GM12864 (cell line): ENCODE data around the gene MVB12B.
A peak's percentile ranks its signal among the peaks of the same experiment; 100 is the strongest.

ENCODE experiments used
- DNase-seq: peaks from one replicate; pipeline ENCODE4 v3.0.0-alpha.2; 2011; ENCODE audit warnings: low read depth
- H3K4me3 ChIP-seq: 2 replicates; pipeline ENCODE4 v1.5.1; 2011; ENCODE audit warnings: mild to moderate bottlenecking, low read depth, low read length, control low read depth
- TF ChIP-seq, protein P1 (sequence below): IDR thresholded peaks from 2 replicates; pipeline ENCODE4 v1.5.1; 2011; ENCODE audit warnings: low read depth, mild to moderate bottlenecking, moderate library complexity, low read length, control low read depth, inconsistent platforms; ENCODE audit errors: missing control alignments

Gene MVB12B

DNA sequence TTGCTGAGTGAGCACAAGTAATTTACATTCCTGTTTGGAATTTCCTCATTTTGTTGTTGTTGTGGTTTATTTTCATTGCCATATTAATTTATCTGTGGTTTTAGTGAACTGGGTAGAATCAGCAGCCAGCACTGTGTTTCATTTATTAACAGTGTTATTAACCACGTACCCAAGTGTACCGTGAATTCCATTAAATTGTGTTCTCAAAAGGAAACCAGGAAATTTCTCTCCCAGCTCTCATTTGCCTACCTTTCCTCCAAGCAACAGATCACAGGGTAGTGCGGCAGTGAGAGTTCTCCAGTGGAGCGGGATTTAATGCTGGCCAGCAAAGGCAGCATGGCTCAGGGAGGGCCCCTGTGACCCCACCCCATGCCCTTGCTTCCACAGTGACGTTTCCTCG is 54.6 kb downstream of the MVB12B start:
- DNase-seq: no peak
- TF ChIP-seq, protein P1, sequence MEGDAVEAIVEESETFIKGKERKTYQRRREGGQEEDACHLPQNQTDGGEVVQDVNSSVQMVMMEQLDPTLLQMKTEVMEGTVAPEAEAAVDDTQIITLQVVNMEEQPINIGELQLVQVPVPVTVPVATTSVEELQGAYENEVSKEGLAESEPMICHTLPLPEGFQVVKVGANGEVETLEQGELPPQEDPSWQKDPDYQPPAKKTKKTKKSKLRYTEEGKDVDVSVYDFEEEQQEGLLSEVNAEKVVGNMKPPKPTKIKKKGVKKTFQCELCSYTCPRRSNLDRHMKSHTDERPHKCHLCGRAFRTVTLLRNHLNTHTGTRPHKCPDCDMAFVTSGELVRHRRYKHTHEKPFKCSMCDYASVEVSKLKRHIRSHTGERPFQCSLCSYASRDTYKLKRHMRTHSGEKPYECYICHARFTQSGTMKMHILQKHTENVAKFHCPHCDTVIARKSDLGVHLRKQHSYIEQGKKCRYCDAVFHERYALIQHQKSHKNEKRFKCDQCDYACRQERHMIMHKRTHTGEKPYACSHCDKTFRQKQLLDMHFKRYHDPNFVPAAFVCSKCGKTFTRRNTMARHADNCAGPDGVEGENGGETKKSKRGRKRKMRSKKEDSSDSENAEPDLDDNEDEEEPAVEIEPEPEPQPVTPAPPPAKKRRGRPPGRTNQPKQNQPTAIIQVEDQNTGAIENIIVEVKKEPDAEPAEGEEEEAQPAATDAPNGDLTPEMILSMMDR: no peak
- no peak overlapping the region for H3K4me3 ChIP-seq

DNA sequence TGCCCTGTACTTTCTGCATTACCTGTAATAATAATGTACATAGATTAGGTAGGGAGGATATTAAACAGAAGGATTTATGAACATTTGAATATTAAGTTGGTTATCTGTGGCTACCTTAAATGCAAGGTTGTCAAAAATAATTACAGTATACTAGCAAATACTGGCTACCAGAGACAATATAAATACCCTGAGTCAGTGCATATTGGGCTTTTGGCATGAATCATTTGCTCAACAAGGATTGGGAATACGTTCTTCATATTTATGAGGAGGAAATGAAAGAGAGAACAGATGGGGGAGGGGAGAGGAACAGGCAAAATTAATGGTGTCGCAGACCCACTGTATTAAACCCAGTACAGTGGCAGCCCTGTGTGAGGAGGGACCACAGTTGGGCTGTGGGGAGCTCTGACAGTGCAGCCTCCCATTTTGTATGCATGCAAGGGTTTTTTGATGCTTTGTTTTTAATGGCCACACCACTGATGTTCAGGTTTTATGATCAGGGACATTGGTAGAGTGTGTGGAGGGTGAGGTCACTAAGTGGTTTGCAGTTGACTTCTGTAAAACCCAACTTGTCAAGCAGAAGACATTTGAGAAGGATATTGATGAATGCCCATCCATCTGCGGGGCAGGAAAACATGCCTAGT is 56.9 kb downstream of the MVB12B start:
- H3K4me3 ChIP-seq: no peak overlapping the region
- TF ChIP-seq, protein P1: no peak
- no peak for DNase-seq

DNA sequence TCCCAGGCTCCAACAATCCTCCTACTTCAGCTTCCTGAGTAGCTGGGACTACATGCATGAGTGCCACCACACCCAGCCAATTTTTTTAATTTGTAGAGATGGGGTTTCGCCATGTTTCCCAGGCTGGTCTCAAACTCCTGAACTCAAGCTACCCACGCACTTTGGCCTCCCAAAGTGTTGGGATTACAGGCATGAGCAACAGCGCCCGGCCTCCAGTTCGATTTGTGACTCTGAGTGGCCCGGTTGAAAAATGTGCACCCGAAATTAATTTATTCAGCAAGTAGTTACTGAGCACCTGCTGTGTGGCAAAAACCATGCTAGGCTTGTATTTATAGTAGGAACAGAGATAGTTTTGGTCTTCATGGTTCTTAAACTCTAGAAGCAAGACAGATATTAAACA is 58.3 kb downstream of the MVB12B start:
- no peak for DNase-seq
- TF ChIP-seq, protein P1: no peak
- no peak overlapping the region for H3K4me3 ChIP-seq

DNA sequence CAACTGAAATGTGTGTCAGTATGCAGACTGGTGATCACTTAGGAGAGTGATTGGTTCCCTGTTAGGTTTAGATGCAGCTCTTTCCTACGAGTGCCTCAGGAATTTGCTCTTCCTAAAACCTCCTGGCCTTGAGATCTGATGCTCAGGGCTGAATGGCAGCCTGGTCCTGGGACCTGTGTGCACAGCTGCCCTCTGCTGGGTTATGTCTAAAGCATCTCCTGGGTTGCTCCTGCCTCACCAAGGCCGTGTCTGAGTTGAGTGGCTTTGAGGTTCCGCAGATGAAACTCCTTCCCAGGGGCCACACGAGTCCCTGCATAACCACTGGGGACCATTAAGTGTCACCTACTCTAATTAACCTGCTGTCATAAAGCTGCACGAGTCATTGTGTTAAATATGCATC is 59.5 kb downstream of the MVB12B start:
- TF ChIP-seq, protein P1: peak; percentile 39
- DNase-seq: no peak
- no peak overlapping the region for H3K4me3 ChIP-seq

- no peak overlapping the region for H3K4me3 ChIP-seq
- DNase-seq: no peak
- TF ChIP-seq, protein P1: no peak
These were observed 60.1 kb downstream of the MVB12B start for GRCh38 chr9:126386776-126387175.

DNA sequence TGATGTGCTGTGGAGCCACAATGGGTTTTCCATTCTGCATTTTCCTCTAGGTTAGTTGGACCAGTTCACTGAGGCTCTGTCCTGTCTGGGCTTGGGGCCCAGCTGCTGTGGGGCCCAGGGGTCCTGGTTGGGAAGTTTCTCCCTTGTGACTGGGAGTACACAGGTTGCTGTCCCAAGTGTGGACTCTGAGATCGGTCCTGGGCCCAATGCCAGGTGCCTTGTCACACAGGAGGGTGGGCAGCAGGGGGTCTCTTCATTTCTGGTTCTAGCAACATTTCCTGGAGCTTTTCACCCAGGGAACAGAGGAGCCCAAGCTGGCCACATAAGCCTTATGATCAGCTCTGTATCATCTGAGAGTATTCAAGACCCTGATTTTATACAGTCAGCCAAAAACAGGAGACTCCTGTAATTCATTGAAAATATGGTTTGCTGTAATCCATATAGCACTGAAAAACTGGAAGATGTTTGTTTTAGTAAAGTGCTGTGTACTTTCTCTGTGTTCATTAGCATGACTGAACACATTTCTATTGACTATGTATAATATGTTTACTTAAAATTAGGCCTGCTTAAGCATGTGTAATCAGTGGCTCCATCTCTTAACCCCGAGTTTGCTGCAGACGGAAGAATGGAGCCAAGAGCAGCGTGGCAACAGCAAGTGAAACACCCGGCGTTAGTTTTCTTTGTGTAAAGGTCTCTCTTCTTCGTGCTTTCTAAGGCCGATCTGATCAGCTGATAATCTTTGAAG is 62.5 kb downstream of the MVB12B start:
- no peak for DNase-seq
- H3K4me3 ChIP-seq: no peak overlapping the region
- TF ChIP-seq, protein P1: no peak
